Cardiac fibroblast (primary cell): Measurements from ENCODE around the gene VGLL3.

Experiments
- DNase-seq, 2 donors: peaks; one replicate each; pipeline versions ENCODE4 v3.0.0 to v3.0.0-alpha.2; 2010; ENCODE audit warnings: low read depth in 2 of 2
- H3K4me3 ChIP-seq, 2 donors: replicated peaks in 1 of 2; 1 replicate in 1 of 2; 2 replicates in 1 of 2; pipeline ENCODE4 v1.5.1; 2011; ENCODE audit warnings: low read depth in 2 of 2, low read length in 2 of 2, mild to moderate bottlenecking in 2 of 2, moderate library complexity in 1 of 2
- CTCF ChIP-seq: IDR thresholded peaks from one replicate; pipeline ENCODE4 v1.5.1; 2011; ENCODE audit warnings: low read depth, mild to moderate bottlenecking, low read length, inconsistent platforms

VGLL3 gene

GRCh38 chr3:86948822-86949221, 42.1 kb downstream of the VGLL3 start:
- DNase-seq, result peak; percentile 62 to 80
- no peak for TF ChIP-seq CTCF
- H3K4me3 ChIP-seq, result no peak overlapping the region

GRCh38 chr3:86942206-86942605, 48.7 kb downstream of the VGLL3 start:
- H3K4me3 ChIP-seq, result no peak overlapping the region
- no peak for TF ChIP-seq CTCF
- no peak for DNase-seq

- H3K4me3 ChIP-seq, result no peak overlapping the region
- peak; percentile 35 to 89 for DNase-seq
- no peak for TF ChIP-seq CTCF
These were observed 52.4 kb downstream of the VGLL3 start for GRCh38 chr3:86938416-86939105.

GRCh38 chr3:86937306-86937791, 53.6 kb downstream of the VGLL3 start:
- TF ChIP-seq CTCF, result no peak
- DNase-seq, result peak; percentile 81 to 87
- H3K4me3 ChIP-seq, result no peak overlapping the region

- no peak for TF ChIP-seq CTCF
- no peak overlapping the region for H3K4me3 ChIP-seq
- DNase-seq, result peak in 1 of 2 donors; percentile 46
These were observed 56.1 kb downstream of the VGLL3 start for GRCh38 chr3:86934851-86935250.

GRCh38 chr3:86930831-86931230, 60.1 kb downstream of the VGLL3 start:
- H3K4me3 ChIP-seq, result no peak overlapping the region
- no peak for DNase-seq
- TF ChIP-seq CTCF, result no peak

- no peak overlapping the region for H3K4me3 ChIP-seq
- TF ChIP-seq CTCF, result no peak
- DNase-seq, result no peak
These were observed 60.8 kb downstream of the VGLL3 start for GRCh38 chr3:86930181-86930580.
